ENCODE measurements around the gene UCK2.
A peak's percentile ranks its signal among the peaks of the same experiment; 100 is the strongest.

The UCK2 gene

GRCh38 chr1:165911609-165912281 is 84.3 kb downstream of the UCK2 start:
- no peak overlapping the region for H3K4me3 Mint-ChIP-seq
- no peak overlapping the region for H3K27ac Mint-ChIP-seq
- H3K27me3 Mint-ChIP-seq = no peaks in the 10 kb centered on the region
- peaks cover 31% of the 10 kb centered on the region for H3K36me3 Mint-ChIP-seq
- no peaks in the 10 kb centered on the region for H3K9me3 Mint-ChIP-seq
- no peak for ATAC-seq
- peaks cover 6% of the 10 kb centered on the region for H3K4me1 Mint-ChIP-seq

DNA sequence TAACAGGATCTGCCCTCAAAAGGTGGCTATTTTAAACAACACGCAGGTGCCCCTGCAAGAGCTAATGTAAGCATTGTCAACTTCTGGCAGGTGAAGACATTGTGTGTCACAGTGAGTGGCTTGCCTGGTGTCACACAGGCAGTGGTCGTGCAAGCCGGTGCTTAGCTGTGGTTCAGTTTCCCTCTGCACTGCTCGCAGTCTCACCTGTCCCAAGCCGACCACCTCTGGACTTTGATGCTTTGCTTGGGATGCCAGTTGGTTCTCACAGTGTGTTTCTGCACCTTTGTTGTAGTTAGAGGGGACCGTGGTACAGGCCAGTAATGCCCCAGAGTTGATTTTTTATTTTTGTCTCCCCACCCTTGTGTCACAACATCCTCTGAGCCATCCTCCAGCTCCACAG is 85.2 kb downstream of the UCK2 start:
- Mint-ChIP-seq H3K4me3 (no peak overlapping the region), H3K27me3 (no peaks in the 10 kb centered on the region), H3K36me3 (peaks cover 22% of the 10 kb centered on the region), H3K9me3 (no peaks in the 10 kb centered on the region), H3K4me1 (peaks cover 6% of the 10 kb centered on the region), H3K27ac (no peak overlapping the region)
- ATAC-seq = no peak

GRCh38 chr1:165914136-165914798 is 86.9 kb downstream of the UCK2 start:
- no peak overlapping the region for H3K27ac Mint-ChIP-seq
- no peaks in the 10 kb centered on the region for H3K27me3 Mint-ChIP-seq
- H3K4me3 Mint-ChIP-seq = no peak overlapping the region
- H3K9me3 Mint-ChIP-seq = no peaks in the 10 kb centered on the region
- ATAC-seq = peak; percentile 77
- H3K4me1 Mint-ChIP-seq = peaks cover 6% of the 10 kb centered on the region
- peaks cover 10% of the 10 kb centered on the region for H3K36me3 Mint-ChIP-seq

DNA sequence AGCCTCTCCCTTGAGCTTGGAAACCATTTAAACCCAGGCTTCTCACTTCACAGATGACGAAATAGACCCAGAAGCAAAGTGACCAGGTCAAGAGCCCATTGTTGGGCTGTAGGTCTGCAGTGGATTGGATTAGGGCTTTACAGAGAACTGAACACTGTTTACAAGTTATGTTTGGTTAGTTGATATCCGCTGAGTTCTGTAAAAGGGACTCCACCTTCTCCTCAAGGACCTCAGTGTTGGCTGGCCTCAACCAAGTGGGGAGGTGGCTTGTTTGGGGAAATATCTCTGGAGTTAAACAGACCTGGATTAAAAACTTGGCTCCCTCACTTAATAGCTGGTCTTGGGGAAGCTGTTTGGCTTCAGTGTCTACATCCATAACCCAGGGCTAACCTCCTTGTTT is 88.1 kb downstream of the UCK2 start:
- H3K9me3 Mint-ChIP-seq = no peaks in the 10 kb centered on the region
- H3K27ac Mint-ChIP-seq = no peak overlapping the region
- peaks cover 6% of the 10 kb centered on the region for H3K4me1 Mint-ChIP-seq
- ATAC-seq = no peak
- no peaks in the 10 kb centered on the region for H3K27me3 Mint-ChIP-seq
- H3K4me3 Mint-ChIP-seq = no peak overlapping the region
- H3K36me3 Mint-ChIP-seq = peaks cover 3% of the 10 kb centered on the region

- Mint-ChIP-seq H3K27me3 (no peaks in the 10 kb centered on the region), H3K36me3 (no peaks in the 10 kb centered on the region), H3K4me3 (no peak overlapping the region), H3K27ac (no peak overlapping the region), H3K9me3 (no peaks in the 10 kb centered on the region), H3K4me1 (peaks cover 6% of the 10 kb centered on the region)
- no peak for ATAC-seq
Measured at GRCh38 chr1:165915932-165916348, 88.5 kb downstream of the UCK2 start.

GRCh38 chr1:165917166-165917565 is 89.8 kb downstream of the UCK2 start:
- H3K4me1 Mint-ChIP-seq = peaks cover 6% of the 10 kb centered on the region
- H3K27me3 Mint-ChIP-seq = no peaks in the 10 kb centered on the region
- no peak for ATAC-seq
- no peaks in the 10 kb centered on the region for H3K36me3 Mint-ChIP-seq
- H3K4me3 Mint-ChIP-seq = no peak overlapping the region
- no peak overlapping the region for H3K27ac Mint-ChIP-seq
- no peaks in the 10 kb centered on the region for H3K9me3 Mint-ChIP-seq

DNA sequence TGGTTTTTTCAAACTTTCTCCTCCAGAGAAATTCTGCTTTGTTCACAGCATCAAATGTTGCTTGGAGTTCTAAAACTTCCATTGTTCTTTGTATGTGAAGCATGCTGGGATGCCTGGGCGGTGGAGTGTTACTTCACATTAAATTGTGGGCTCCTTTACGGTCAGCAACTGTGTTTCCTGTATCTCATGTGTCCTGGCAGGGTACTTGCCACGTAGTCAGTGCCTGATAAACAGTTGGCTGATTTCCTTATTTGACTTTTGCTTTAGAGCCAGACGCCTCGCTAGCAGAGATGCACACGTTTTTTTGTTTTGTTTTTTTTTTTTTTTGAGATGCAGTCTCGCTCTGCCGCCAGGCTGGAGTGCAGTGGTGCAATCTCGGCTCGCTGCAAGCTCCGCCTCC is 96.7 kb downstream of the UCK2 start:
- Mint-ChIP-seq H3K4me1 (peaks cover 12% of the 10 kb centered on the region), H3K27ac (no peak overlapping the region), H3K9me3 (no peaks in the 10 kb centered on the region), H3K27me3 (peaks cover 26% of the 10 kb centered on the region), H3K4me3 (no peak overlapping the region), H3K36me3 (no peaks in the 10 kb centered on the region)
- no peak for ATAC-seq

- H3K4me3 Mint-ChIP-seq = no peak overlapping the region
- peaks cover 12% of the 10 kb centered on the region for H3K4me1 Mint-ChIP-seq
- H3K36me3 Mint-ChIP-seq = no peaks in the 10 kb centered on the region
- H3K27ac Mint-ChIP-seq = no peak overlapping the region
- H3K27me3 Mint-ChIP-seq = peaks cover 26% of the 10 kb centered on the region
- no peak for ATAC-seq
- no peaks in the 10 kb centered on the region for H3K9me3 Mint-ChIP-seq
Measured at GRCh38 chr1:165925498-165926079, 98.2 kb downstream of the UCK2 start.

- H3K36me3 Mint-ChIP-seq = no peaks in the 10 kb centered on the region
- no peaks in the 10 kb centered on the region for H3K9me3 Mint-ChIP-seq
- H3K4me1 Mint-ChIP-seq = peaks cover 12% of the 10 kb centered on the region
- H3K4me3 Mint-ChIP-seq = no peak overlapping the region
- H3K27ac Mint-ChIP-seq = no peak overlapping the region
- no peak for ATAC-seq
- H3K27me3 Mint-ChIP-seq = peaks cover 26% of the 10 kb centered on the region
Measured at GRCh38 chr1:165927169-165927568, 99.8 kb downstream of the UCK2 start.

DNA sequence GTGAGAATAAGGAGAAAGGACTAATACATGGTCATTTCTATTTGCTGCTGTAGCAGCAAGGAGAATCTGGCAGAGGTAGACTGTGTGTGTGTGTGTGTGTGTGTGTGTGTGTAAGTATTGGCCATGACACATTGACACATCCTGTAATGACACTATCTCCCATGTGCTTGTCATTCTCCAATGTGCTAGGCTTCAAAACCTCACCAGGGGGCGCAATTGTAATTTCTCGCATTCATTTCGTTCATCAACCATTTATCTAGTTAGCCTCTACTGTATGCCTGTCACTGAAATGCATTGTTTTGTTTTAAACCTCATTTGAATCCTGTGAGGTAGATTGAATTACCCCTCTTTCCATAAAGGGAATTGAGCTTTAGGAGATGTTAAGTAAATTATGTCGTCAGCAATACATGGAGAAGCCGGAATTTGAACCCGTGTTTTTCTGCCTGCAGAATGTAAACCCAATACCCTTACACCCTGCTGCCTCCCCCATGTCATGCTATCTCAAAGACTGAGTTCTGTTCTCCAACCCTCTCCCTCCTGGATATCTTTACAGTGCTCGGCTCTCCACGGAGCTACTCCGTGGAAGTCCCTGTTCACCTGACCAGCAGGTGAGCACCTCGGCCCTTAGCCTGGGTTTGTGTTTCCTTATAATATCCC is 100.8 kb downstream of the UCK2 start:
- Mint-ChIP-seq H3K9me3 (no peaks in the 10 kb centered on the region), H3K4me3 (no peak overlapping the region), H3K27ac (no peak overlapping the region), H3K36me3 (no peaks in the 10 kb centered on the region), H3K4me1 (peaks cover 12% of the 10 kb centered on the region), H3K27me3 (peaks cover 24% of the 10 kb centered on the region)
- peak; percentile 62 for ATAC-seq

GRCh38 chr1:165930961-165931360 is 103.5 kb downstream of the UCK2 start:
- Mint-ChIP-seq H3K9me3 (no peaks in the 10 kb centered on the region), H3K4me3 (no peak overlapping the region), H3K27me3 (peaks cover 7% of the 10 kb centered on the region), H3K36me3 (no peaks in the 10 kb centered on the region), H3K4me1 (peaks cover 6% of the 10 kb centered on the region), H3K27ac (no peak overlapping the region)
- no peak for ATAC-seq

DNA sequence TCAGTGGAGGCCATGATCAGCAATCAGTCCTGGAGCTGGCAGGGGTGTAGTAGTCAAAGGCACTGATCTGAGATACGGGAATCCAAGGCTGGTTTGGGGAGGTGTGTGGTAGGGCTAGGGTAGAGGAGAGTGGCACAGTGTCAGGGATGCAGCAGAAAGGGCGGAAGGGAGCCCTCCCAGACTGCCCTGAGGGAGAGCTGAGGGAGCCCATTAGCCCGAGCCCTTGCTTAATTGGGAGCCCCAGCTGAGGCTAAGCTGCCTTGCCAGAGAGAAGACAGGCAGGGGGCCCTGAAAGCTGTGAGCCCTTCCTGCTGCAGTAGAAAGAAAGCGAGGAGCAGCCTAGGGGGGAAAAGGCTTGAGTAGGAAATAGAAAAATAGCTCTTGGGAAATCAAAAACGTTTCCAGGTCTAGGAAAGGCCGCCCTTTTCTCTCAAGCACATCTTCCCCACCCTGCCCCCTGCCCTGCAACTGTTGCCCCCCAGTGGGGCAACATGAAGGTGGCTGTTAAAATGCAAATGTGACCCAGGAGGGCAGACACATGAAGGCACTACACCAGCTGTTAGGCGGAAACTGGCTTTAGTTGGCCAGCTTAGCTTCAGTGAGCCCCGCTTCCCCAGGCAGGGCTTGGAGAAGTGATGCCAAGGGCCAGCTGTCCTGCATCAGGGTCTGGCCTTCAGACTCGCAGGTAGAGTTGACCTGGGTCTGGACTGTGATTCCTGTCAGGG is 106.2 kb downstream of the UCK2 start:
- no peak overlapping the region for H3K27ac Mint-ChIP-seq
- H3K9me3 Mint-ChIP-seq = no peaks in the 10 kb centered on the region
- H3K4me3 Mint-ChIP-seq = no peak overlapping the region
- no peaks in the 10 kb centered on the region for H3K36me3 Mint-ChIP-seq
- peaks cover 7% of the 10 kb centered on the region for H3K27me3 Mint-ChIP-seq
- H3K4me1 Mint-ChIP-seq = no peaks in the 10 kb centered on the region
- no peak for ATAC-seq

- no peak overlapping the region for H3K4me3 Mint-ChIP-seq
Measured at GRCh38 chr1:165936542-165936941, 109.1 kb downstream of the UCK2 start.

GRCh38 chr1:165937829-165938228 is 110.4 kb downstream of the UCK2 start:
- H3K27me3 Mint-ChIP-seq = peaks cover 22% of the 10 kb centered on the region
- H3K9me3 Mint-ChIP-seq = no peaks in the 10 kb centered on the region
- ATAC-seq = no peak
- no peaks in the 10 kb centered on the region for H3K4me1 Mint-ChIP-seq
- H3K4me3 Mint-ChIP-seq = no peak overlapping the region
- no peak overlapping the region for H3K27ac Mint-ChIP-seq
- H3K36me3 Mint-ChIP-seq = no peaks in the 10 kb centered on the region

More at GRCh38 chr1:165936542-165936941, 109.1 kb downstream of the UCK2 start:
- Mint-ChIP-seq H3K36me3 (no peaks in the 10 kb centered on the region), H3K4me1 (no peaks in the 10 kb centered on the region), H3K27me3 (peaks cover 22% of the 10 kb centered on the region), H3K9me3 (no peaks in the 10 kb centered on the region), H3K27ac (no peak overlapping the region)
- no peak for ATAC-seq

- no peak overlapping the region for H3K27ac Mint-ChIP-seq
- no peaks in the 10 kb centered on the region for H3K36me3 Mint-ChIP-seq
- H3K4me3 Mint-ChIP-seq = no peak overlapping the region
- H3K27me3 Mint-ChIP-seq = peaks cover 15% of the 10 kb centered on the region
- no peaks in the 10 kb centered on the region for H3K4me1 Mint-ChIP-seq
- H3K9me3 Mint-ChIP-seq = no peaks in the 10 kb centered on the region
- no peak for ATAC-seq
Measured at GRCh38 chr1:165938844-165939243, 111.4 kb downstream of the UCK2 start.
